DMS79 (cell line): ENCODE data around the gene ANAPC2.

ENCODE experiments used
- DNase-seq: peaks from one replicate; lab custom pipeline; 2025; lab: John Stamatoyannopoulos, UW

Gene ANAPC2

DNA sequence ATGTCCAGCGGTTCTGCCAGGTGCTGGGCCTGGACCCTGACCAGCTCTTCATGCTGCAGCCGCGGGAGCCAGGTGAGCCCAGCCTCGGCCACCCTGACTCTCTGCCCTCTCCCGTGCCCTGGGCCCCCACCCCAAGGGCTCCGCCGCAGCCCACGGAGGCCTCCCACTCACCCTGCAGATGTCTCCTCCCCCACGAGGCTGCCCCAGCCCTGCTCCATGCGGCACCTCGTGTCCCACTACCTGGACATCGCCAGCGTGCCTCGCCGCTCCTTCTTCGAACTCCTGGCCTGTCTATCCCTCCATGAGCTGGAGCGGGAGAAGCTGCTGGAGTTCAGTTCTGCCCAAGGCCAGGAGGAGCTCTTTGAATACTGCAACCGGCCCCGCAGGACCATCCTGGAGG is 26.3 kb upstream of the ANAPC2 start:
- DNase-seq: no peak

- no peak for DNase-seq
Observed at GRCh38 chr9:137213160-137214060, 25.1 kb upstream of the ANAPC2 start.

DNA sequence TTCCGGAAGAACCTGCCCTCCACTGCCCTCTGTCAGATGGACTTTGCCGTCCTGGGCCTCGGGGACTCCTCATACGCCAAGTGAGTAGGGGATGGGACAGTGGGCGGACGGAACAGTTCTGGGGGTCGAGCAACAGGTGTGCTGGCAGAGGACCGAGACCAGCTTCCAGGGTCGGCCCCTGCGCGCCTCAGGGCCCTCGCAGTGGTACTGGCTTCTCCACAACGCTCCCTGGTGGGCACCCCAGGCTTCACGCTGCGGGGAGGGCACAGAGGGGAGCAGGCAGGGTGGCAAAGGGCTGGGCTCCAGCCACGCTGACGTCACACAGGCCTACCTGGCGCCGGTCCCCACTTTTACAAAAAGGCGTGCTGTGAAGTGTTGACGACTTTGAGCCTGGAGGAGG is 24.2 kb upstream of the ANAPC2 start:
- DNase-seq: no peak

DNA sequence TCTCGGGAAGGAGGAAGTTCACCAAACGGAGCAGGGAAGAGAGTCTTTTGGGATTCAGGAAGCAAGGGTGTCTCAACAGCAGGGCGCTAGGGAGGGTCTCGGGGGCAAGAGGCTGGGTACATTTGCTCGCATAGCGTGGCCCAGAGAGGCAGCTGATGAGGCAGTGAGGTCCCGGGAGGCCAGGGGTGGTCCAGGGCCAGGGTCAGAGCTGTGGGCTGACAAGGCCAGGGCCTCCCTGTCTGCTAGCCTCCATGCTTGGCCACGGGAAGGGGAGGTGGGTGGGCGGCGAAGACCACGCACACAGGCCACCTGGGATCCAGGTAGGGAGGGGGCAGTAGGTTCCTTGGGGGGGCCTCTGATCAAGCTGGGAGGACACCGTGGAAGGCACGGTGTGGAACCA is 23.2 kb upstream of the ANAPC2 start:
- DNase-seq: no peak

DNA sequence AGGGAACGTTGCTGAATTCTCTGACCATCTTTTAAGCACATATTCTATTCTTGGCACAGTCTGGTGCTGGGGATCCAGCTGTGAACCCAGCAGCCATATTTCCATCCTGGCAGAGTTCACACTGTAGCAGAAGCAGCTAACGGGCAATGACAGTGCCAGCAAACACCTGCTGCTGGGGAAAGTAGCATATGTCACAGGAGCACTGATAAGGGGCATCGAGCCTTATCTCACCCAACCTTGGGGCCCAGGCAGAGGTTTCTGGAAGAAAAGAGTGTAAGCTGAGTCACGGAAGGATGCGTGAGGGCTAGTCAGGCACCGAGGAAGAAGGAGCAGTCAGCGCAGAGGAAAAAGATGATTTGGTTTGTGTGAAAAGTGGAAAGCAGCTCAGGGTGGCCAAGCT is 18.2 kb upstream of the ANAPC2 start:
- no peak for DNase-seq

DNA sequence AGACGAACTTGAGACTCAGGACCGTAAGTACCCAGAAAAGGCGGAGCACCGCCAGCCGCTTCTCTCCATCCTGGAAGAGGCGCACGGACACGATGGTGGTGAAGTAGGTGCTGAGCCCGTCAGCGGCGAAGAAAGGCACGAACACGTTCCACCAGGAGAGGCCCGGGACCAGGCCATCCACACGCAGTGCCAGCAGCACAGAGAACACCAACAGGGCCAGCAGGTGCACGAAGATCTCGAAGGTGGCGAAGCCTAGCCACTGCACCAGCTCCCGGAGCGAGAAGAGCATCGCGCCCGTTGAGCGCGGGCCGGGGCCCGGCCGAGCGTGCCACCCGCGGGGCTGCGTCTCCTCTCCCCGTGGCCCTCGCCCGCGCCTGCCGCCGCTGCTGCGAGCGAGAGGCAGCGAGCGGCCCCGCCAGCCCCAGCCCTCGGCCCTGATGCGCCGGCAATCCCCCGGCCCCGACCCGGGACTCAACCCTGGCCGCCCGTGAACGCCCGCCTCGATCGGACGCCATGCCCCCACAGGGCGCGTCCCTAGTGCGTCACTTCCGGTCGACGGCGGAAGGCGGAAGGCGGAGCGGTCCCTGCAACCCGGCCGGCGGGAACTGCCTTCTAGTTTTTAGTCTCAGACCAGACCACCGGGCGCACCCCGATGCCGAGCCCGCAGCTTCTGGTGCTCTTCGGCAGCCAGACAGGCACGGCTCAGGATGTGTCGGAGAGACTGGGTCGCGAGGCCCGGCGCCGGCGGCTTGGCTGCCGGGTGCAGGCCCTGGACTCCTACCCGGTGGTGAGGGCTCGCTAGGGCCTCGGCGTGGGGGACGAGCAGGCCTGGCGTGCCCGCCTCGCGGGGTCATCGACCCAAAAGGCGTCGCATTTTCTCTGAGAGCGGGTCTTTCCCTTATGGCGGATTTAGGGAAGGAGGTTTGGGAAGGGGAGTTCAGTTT is 17.0 kb upstream of the ANAPC2 start, which contains the start of the genes NDOR1 and TMEM203:
TSS of gene NDOR1 (plus strand) at position 575 of the 944 bp plus-strand sequence. CDS start at position 653, 78 bp downstream.
TSS of gene TMEM203 (minus strand) at position 523 of the 944 bp plus-strand sequence. CDS start at position 289, 234 bp downstream.
- peak; percentile 69 for DNase-seq

DNA sequence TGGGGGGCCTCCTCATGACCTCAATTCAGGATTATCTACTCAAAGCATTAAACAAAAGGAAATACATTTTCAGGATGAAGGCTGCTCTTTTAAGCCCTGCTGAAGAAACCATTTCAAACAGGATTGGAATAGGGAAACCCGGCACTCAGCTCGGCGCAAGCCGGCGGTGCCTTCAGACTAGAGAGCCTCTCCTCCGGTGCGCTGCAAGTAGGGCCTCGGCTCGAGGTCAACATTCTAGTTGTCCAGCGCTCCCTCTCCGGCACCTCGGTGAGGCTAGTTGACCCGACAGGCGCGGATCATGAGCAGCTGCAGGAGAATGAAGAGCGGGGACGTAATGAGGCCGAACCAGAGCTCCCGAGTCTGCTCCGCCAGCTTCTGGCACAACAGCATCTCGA is 16.4 kb upstream of the ANAPC2 start:
- DNase-seq: no peak

DNA sequence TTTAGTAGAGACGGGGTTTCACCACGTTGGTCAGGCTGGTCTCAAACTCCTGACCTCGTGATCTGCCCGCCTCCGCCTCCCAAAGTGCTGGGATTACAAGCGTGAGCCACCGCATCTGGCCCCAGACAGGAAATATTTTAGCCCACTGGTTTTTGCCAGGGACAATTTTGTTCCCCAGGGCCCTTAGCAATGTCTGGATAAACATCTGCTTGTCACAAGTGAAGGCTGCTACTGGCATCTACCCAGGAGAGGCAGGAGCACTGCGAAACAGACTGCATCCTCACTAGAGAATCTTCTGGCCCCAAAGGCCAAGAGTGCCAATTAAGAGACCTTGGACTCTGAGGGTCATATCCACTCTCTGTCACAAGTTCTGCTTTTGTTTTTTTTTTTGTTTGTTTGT is 14.6 kb upstream of the ANAPC2 start:
- DNase-seq: no peak

GRCh38 chr9:137201205-137201868 is 13.0 kb upstream of the ANAPC2 start:
- no peak for DNase-seq

GRCh38 chr9:137200311-137201204 is 12.2 kb upstream of the ANAPC2 start, which contains the start of gene TPRN:
Gene TPRN, minus strand, starts transcription at chr9:137200741. Its CDS starts 30 bp downstream, at chr9:137200711.
- DNase-seq: peak; percentile 99

DNA sequence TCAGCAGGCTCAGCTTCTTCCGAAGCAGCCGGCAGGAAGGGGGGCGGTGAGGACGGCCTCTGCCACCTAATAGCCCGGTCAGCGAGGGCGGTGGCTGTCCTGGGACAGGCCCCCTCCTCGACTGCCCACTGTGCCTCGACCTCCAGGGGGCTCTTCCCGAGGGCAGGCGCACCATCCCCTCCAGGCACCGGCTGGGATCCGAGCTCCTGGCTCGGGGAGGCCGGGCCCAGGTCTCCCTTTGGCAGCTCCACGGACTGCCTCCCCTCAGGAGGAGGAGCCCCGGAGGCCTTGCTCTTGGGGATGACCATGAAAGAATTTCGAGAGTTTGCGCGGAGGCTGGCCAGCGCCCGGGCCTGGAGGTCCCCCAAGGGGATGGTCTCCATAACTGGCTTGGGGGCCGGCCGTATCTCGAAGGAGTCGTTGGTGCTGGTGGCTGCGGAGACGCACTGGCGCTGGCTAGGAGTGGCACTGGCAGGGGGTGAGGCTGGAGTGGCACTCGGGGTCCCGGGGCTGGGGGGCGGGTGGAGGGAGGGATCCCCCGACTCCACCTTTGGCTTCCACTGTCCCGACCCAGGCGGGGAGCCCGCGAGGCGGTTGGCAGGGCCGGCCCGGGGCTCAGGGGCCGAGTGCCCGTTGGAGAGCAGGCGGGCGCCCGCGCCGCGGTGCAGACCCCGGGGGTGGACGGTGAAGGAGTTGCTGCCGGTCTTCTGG is 11.2 kb upstream of the ANAPC2 start:
- DNase-seq: no peak

DNA sequence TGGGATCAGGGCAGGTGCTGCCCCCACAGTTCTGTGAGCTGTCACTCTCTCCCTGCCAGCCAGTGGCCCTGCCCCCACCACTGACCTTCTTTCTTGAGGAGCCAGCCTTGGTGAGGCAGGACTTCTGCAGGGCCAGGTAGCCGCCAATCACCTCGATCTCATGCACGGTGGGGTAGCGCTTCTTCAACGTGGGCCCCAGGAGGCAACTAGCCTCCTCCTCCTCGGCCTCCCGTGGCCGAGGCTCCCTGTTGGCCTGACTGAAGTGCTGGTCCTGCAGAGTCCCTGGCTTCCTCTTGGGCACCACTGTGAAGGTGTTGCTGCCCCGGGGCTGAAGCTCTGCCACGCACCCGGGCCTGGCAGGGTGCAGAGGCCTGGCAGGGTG is 10.5 kb upstream of the ANAPC2 start:
- DNase-seq: no peak

DNA sequence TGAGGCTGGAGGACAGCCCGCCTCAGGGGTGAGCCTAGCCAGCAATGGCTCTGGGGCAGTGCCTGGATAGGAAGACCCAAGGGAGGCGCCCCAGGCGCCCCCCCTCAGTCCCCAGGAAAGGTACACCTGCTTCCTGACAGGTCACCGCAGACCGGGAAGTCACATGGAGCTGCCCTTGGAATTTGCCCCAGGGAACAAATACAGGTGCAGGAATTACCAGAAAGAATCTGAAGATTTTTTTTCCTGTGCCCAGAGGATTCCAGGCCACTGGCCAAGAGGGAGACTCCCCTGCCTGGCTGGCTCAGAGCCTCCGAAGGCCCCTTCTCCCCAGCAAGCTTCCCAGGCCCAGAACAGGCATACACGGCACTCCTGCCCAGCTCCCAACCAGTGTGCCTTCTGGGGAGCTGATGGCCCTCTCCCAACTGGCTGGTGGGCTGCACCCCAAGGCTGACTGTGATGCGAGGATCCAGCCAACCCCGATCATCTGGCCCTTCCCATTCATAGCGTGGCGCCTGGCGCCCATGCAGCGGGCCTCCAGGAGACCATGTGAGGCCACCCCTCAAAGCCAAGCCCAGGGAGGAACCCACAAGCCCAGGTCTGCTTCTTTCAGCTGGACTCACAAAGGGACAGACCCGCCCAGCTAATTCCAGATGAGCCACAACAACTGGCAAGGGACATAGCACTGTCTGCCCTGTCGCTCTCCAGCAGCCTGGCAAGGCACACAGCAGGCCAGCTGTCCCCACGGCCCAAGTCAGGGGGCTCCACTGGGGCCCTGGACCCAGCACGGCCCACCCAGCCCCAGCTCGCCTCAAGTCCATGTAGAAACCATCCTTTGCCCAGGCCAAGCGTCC is 9.9 kb upstream of the ANAPC2 start:
- no peak for DNase-seq

GRCh38 chr9:137195525-137196220 is 7.3 kb upstream of the ANAPC2 start:
- DNase-seq: peak; percentile 86

DNA sequence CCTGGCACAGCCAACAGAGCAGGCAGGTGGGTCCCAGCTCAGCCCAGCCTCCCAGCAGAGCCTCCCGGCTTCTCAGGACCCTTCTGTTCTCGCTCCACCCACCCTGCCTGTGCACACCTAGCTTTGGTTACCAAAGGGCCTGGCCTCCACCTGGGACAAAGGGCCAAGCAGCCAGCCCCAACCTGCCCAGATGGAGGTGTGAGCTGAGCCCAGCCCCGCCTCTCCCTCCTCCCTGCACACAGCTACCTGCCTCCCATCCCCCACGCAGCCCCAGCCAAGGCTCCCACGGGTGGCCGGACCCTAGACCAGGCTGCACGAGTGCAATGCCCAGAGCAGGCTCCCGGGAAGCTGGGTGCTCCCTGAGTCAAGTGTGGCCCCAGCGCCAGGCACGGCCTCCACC is 6.5 kb upstream of the ANAPC2 start:
- peak; percentile 88 for DNase-seq

GRCh38 chr9:137194388-137194787 is 6.0 kb upstream of the ANAPC2 start:
- no peak for DNase-seq

DNA sequence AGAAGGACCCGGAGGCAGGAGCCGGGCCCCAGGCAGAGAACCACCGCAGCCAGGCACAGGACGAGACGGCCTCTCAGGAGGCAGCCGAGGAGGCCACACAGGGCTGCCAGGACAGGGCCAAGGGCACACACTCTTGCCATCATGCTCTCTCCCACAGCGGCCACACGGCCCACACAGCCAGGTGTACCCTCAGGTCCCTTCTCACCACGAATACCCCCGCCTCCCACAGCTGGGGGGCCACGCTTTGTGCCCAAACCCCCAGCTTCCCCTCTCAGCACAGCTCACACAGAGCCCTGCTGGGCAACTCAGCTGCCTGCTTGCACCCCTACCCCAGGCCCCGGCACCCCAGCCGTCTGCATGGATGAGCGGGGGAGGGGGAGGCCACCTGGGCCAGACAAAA is 5.4 kb upstream of the ANAPC2 start:
- DNase-seq: no peak

DNA sequence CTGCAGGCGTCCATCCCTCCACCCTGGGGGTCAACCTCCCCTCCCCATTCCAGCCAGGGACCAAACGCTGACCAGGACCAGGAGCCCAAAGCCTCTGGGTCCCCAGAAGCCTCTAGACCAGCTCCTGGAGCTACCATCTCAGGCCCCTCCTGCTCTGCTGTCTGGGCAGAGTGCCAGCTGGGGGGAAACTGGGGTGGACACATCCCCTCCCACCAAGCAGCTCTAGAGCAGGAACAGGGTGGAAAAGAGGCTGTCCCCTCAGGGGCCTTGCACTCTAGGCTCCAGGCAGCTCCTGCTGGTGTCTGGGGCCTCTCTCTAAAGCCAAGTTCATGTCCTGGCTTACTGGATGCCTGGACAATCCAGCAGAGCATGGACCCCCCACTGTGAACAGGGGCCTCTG is 4.5 kb upstream of the ANAPC2 start:
- no peak for DNase-seq

GRCh38 chr9:137192448-137192780 is 4.1 kb upstream of the ANAPC2 start:
- DNase-seq: no peak
